Fibroblast of pulmonary artery (primary cell): ENCODE results near the gene CPB2.

Experiments
- DNase-seq: peaks from one replicate; pipeline ENCODE4 v3.0.0-alpha.2; 2010; ENCODE audit warnings: low read depth
- H3K4me3 ChIP-seq: replicated peaks from 2 replicates; pipeline ENCODE4 v1.5.1; 2011; ENCODE audit warnings: low read depth, mild to moderate bottlenecking, control low read depth, low read length, moderate library complexity
- TF ChIP-seq, protein P1 (sequence below): IDR thresholded peaks from 2 replicates; pipeline ENCODE4 v1.5.1; 2011; ENCODE audit warnings: mild to moderate bottlenecking, control low read depth, low read length, inconsistent platforms; ENCODE audit errors: missing control alignments

CPB2 gene

DNA sequence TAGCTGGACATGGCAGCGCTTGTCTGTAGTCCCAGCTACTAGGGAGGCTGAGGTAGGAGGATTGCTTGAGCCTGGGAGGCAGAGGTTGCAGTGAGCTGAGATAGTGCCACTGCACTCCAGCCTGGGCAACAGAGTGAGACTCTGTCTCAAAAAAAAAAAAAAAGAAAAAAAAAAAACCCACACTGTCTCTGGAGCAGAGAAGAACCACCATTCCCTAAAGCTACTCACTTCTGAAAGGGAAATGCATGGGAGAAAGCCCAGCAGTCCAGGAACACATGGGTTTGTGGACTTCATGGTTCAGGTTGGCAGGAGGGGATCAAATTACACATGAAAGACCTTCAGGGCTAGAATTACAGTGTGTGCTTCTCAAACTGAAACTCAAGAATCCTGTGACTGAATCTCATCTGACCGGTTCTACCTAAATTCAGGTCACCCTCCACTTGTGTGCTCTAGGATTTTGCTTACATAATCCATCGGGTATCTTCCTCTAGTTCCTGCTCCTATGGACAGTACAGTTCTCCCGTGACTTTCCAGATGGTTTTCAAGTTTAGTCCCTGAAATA lies 30.2 kb upstream of the CPB2 start:
- TF ChIP-seq, protein P1, sequence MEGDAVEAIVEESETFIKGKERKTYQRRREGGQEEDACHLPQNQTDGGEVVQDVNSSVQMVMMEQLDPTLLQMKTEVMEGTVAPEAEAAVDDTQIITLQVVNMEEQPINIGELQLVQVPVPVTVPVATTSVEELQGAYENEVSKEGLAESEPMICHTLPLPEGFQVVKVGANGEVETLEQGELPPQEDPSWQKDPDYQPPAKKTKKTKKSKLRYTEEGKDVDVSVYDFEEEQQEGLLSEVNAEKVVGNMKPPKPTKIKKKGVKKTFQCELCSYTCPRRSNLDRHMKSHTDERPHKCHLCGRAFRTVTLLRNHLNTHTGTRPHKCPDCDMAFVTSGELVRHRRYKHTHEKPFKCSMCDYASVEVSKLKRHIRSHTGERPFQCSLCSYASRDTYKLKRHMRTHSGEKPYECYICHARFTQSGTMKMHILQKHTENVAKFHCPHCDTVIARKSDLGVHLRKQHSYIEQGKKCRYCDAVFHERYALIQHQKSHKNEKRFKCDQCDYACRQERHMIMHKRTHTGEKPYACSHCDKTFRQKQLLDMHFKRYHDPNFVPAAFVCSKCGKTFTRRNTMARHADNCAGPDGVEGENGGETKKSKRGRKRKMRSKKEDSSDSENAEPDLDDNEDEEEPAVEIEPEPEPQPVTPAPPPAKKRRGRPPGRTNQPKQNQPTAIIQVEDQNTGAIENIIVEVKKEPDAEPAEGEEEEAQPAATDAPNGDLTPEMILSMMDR: no peak
- DNase-seq: no peak
- H3K4me3 ChIP-seq: no peak overlapping the region

DNA sequence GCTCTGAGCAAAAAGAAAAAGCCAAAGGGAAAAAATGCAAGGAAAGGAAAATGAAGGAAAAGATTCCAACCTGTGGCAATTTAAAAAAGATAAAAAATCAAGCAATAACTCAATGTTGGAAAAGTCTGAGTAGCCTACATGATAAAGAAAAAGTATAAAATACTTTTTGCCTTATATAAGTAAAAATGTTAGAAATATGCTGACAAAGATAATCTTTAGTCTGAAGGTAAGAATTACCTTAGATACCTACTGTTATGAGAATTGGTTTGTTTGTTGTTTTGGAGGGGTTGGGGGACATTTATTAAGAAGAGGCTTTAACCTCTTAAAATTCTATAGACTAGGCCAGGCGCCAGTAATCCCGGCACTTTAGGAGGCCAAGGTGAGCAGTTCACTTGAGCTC lies 29.7 kb upstream of the CPB2 start:
- H3K4me3 ChIP-seq: no peak overlapping the region

DNA sequence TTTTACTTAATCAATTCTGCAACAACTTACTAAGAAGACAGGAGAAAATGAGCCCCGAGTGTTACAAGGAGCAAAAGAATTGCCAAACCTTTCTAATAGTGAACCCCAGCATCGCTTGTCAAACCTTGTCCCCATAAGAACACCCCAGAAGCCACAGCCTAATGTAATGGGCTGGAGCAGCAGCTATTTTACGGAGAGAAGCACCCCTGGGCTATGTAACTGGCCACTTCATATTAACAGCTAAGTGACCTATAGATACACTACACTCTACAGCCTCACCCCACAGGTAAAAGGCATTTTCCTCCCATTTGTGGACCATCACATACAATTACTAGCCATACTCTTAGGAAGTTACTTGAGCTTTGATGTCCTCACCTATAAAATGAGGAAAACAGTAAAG lies 27.3 kb upstream of the CPB2 start:
- TF ChIP-seq, protein P1: no peak
- H3K4me3 ChIP-seq: no peak overlapping the region
- no peak for DNase-seq

More for the DNA sequence above, 29.7 kb upstream of the CPB2 start:
- no peak for DNase-seq
- TF ChIP-seq, protein P1: no peak

DNA sequence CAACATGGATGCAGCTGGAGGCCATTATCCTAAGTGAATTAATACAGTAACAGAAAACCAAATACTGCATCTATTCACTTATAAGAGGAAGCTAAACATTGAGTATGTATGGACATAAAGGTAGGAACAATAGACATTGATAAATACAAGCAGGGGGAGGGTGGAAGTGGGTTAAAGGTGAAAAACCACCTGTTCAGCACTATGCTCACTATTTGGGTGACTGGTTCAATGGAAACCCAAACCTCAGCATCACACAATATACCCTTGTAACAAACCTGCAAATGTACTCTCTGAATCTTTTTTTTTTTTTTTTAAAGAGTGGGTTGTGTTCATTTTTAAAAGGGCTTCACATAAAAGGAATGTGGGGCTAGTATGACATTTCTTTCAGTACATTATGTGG lies 26.9 kb upstream of the CPB2 start:
- no peak for DNase-seq
- no peak overlapping the region for H3K4me3 ChIP-seq
- TF ChIP-seq, protein P1: no peak

DNA sequence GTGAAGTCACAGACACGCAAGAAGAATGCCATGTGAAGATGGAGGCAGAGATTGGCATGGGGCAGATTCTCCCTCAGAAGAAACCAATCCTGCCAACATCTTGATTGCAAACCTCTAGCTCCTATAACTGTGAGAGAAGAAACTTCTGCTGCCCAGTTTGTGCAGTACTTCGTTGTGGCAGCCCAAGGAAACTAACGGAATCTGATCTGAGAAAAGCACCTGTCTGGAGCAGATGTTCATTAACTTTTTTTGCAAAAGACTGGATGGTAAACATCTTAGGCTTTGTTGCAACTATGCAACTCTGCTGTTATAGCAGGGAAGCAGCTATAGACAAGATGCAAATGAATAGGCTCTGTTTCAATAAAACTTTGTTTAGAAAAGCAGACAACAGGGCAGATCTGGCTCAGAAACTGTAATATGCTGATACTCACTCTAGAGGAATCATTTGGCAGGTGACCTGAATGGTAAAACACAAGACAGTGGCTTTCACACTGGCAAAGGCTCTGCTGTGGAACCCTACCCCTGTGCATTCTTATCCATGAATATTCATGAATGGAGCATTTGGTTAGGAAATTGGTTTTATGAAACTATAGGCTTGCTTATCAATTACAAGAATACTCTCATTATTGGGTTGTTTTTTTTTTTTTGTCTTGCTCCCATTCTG lies 25.3 kb upstream of the CPB2 start:
- TF ChIP-seq, protein P1: no peak
- DNase-seq: no peak
- H3K4me3 ChIP-seq: no peak overlapping the region

DNA sequence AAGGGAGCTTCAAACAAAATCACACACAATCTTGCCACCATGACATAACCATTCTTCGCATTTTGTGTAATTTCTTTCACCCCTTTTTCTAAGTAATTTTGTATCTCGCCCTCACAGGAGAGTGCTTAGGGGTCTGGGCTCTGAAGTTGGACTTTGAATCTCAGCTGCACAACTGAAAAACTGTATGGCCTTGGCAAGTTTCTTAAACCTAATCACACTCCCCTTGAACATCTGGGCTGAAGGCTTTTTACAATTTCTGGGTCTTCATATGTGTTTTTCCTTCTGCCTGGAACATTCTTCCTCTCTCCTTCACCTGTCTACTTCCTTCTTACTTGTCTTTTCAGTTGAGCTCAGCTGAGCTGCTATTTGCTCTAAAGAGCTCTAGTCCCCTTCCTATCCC lies 24.3 kb upstream of the CPB2 start:
- no peak for DNase-seq
- H3K4me3 ChIP-seq: no peak overlapping the region
- TF ChIP-seq, protein P1: no peak
